ENCODE data around the gene SLC8A3.
A peak's percentile ranks its signal among the peaks of the same experiment; 100 is the strongest.
"Not testable (repeated sequence)": the region's sequence is repeated elsewhere in the genome, so short reads cannot be mapped to it uniquely, and the experiment has no call there.

Gene SLC8A3

GRCh38 chr14:70188659-70189455, at the start of gene SLC8A3:
Gene SLC8A3 (minus strand): TSS chr14:70188951. CDS start chr14:70168422, 20,529 bp downstream.
- peak; percentile 65 for DNase-seq

GRCh38 chr14:70237710-70238109, 49.0 kb upstream of the SLC8A3 start:
- no peak for DNase-seq

- no peak for DNase-seq
These were observed 45.6 kb upstream of the SLC8A3 start for GRCh38 chr14:70234066-70234950.

- DNase-seq: not testable (repeated sequence)
These were observed 43.2 kb upstream of the SLC8A3 start for GRCh38 chr14:70231756-70232544.

- DNase-seq: not testable (repeated sequence)
These were observed 41.3 kb upstream of the SLC8A3 start for GRCh38 chr14:70229877-70230640.

- DNase-seq: no peak
These were observed 25.1 kb upstream of the SLC8A3 start for GRCh38 chr14:70213721-70214282.

GRCh38 chr14:70212752-70213151, 24.0 kb upstream of the SLC8A3 start:
- no peak for DNase-seq

GRCh38 chr14:70208380-70208779, 19.6 kb upstream of the SLC8A3 start:
- no peak for DNase-seq

GRCh38 chr14:70203686-70204085, 14.9 kb upstream of the SLC8A3 start:
- DNase-seq: no peak

GRCh38 chr14:70201994-70202393, 13.2 kb upstream of the SLC8A3 start:
- no peak for DNase-seq

- no peak for DNase-seq
These were observed 4.6 kb upstream of the SLC8A3 start for GRCh38 chr14:70193396-70193795.

GRCh38 chr14:70192915-70193314, 4.2 kb upstream of the SLC8A3 start:
- no peak for DNase-seq

- DNase-seq: no peak
These were observed 1.4 kb upstream of the SLC8A3 start for GRCh38 chr14:70190156-70190555.

GRCh38 chr14:70189456-70190077, 816 bp upstream of the SLC8A3 start:
- no peak for DNase-seq

- no peak for DNase-seq
These were observed 461 bp downstream of the SLC8A3 start for GRCh38 chr14:70188322-70188658.

- no peak for DNase-seq
These were observed 1.8 kb downstream of the SLC8A3 start for GRCh38 chr14:70186900-70187451.

- no peak for DNase-seq
These were observed 4.8 kb downstream of the SLC8A3 start for GRCh38 chr14:70183991-70184390.

GRCh38 chr14:70181276-70181675, 7.5 kb downstream of the SLC8A3 start:
- no peak for DNase-seq

GRCh38 chr14:70180718-70181117, 8.0 kb downstream of the SLC8A3 start:
- no peak for DNase-seq

GRCh38 chr14:70177081-70177800, 11.5 kb downstream of the SLC8A3 start:
- no peak for DNase-seq

GRCh38 chr14:70173569-70173968, 15.2 kb downstream of the SLC8A3 start:
- DNase-seq: no peak

All from NCI-H146 (cell line).